HepG2 (cell line): ENCODE data around the gene CEP250. TPM values are rescaled to one million over a fixed set of nuclear protein-coding genes. Genes with fewer than 3 reads are reported as not detected.

Experiments used
- EED ChIP-seq: sonication (generic); formaldehyde crosslinking; IDR thresholded peaks from 2 replicates; pipeline ENCODE4 v1.5.0; 2020; ENCODE audit warnings: mild to moderate bottlenecking, missing genetic modification reagents
- ESRRA ChIP-seq: sonication (generic); formaldehyde crosslinking; IDR thresholded peaks from 2 replicates; pipeline ENCODE4 v1.5.1; 2020; ENCODE audit warnings: mild to moderate bottlenecking, low read depth, missing genetic modification reagents
- NBN ChIP-seq: fragments of 450-650 bp; conservative IDR thresholded peaks from 2 replicates; pipeline ENCODE4 v1.6.1; 2017
- SSRP1 ChIP-seq: IDR thresholded peaks from 2 replicates; pipeline ENCODE4 v1.6.1; 2016; ENCODE audit warnings: control low read depth
- TAF1 ChIP-seq: sonication (generic); formaldehyde crosslinking; IDR thresholded peaks from 2 replicates; pipeline ENCODE4 v1.4.0; 2020; ENCODE audit warnings: missing genetic modification reagents
- TEAD2 ChIP-seq: sonication (generic); formaldehyde crosslinking; IDR thresholded peaks from 2 replicates; pipeline ENCODE4 v1.9.0; 2021; ENCODE audit warnings: missing genetic modification reagents
- TEF ChIP-seq: sonication (generic); formaldehyde crosslinking; IDR thresholded peaks from 2 replicates; pipeline ENCODE4 v1.5.0; 2020; ENCODE audit warnings: missing genetic modification reagents
- YEATS4 ChIP-seq: sonication (generic); formaldehyde crosslinking; IDR thresholded peaks from 2 replicates; pipeline ENCODE4 v1.4.0; 2020; ENCODE audit warnings: missing genetic modification reagents, borderline replicate concordance
- ZNF317 ChIP-seq: sonication (generic); formaldehyde crosslinking; IDR thresholded peaks from 2 replicates; pipeline ENCODE4 v1.5.0; 2020; ENCODE audit warnings: mild to moderate bottlenecking, missing genetic modification reagents
- ZNF34 ChIP-seq: sonication (generic); formaldehyde crosslinking; IDR thresholded peaks from 2 replicates; pipeline ENCODE4 v1.4.0; 2020; ENCODE audit warnings: mild to moderate bottlenecking, missing genetic modification reagents, borderline replicate concordance
- ZNF574 ChIP-seq: sonication (generic); formaldehyde crosslinking; IDR thresholded peaks from 2 replicates; pipeline ENCODE4 v1.4.0; 2020; ENCODE audit warnings: missing genetic modification reagents
- ZNF710 ChIP-seq: sonication (generic); formaldehyde crosslinking; IDR thresholded peaks from 2 replicates; pipeline ENCODE4 v1.5.0; 2020; ENCODE audit warnings: mild to moderate bottlenecking, missing genetic modification reagents, borderline replicate concordance
- ZNF83 ChIP-seq: sonication (generic); formaldehyde crosslinking; IDR thresholded peaks from 2 replicates; pipeline ENCODE4 v1.4.0; 2020; ENCODE audit warnings: missing genetic modification reagents, mild to moderate bottlenecking, borderline replicate concordance
- polyA plus RNA-seq, 8 experiments: library from polyadenylated mRNA; depleted of rRNA in 3 of 8; stranded (reverse) in 7 of 8; unstranded in 1 of 8; fragments of >200 nt; fragmentation: Illumina TruSeq in 4 of 8; extraction: Trizol in 4 of 8; gene quantifications; 2 replicates each; pipeline versions ENCODE4 v1.2.1 to v1.2.3, GENCODE V29; 2011 to 2016; ENCODE audit warnings: low read depth in 4 of 8, missing spikeins in 1 of 8, mixed read lengths in 1 of 8; ENCODE audit not compliant: insufficient read depth in 1 of 8
- total RNA-seq, 5 experiments: library from RNA; depleted of rRNA; stranded (reverse); fragments of >200 nt; fragmentation: Illumina TruSeq; extraction: Trizol; gene quantifications; 2 replicates each; pipeline ENCODE4 v1.2.3, GENCODE V29; 2016; ENCODE audit warnings: low read depth in 1 of 5
- TF ChIP-seq, protein P1 (sequence below), 2 experiments: fragments of 450-650 bp in 1 of 2; sonication (generic) in 1 of 2; formaldehyde crosslinking in 1 of 2; IDR thresholded peaks; 2 replicates each; pipeline versions ENCODE4 v1.6.1 to v1.8.0; 2016 to 2022; ENCODE audit warnings: antibody characterized with exemption in 1 of 2, mild to moderate bottlenecking in 1 of 2, missing genetic modification reagents in 1 of 2

The CEP250 gene
- total and polyA plus RNA-seq, 2 of the 13 experiments (the other 11 are each of a cell fraction or from before 2014, with no cell fraction given): 28.8 to 55.3 TPM

DNA sequence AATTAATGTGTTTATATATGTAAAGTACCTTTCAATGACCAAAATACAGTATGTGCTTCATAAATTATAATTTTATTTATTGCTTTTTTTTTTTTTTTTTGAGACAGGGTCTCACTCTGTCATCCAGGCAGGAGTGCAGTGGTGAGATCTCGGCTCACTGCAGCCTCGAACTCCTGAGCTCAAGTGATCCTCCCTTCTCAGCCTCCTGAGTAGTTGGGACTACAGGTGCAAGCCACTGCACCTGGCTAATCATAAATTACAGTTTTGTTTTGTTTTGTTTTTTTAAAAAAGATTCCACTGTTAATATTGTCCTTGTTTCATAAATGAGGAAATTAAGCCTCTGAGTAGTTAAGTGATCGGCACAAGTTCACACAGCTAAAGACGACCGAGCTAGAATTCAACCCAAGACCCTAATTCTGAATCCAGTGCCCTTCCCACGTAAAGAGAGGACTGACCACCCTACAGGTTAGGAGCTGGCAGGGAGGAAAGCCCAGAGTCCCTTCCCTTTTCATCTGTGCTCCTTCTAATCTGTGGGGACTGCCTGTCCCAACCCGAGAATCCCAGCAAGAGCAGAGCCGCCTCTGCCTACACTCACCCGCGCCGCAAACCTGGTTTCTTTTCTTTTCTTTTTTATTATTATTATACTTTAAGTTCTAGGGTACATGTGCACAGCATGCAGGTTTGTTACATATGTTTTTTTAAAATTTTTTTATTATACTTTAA lies 8.9 kb upstream of the CEP250 start (continued):
- TF ChIP-seq, protein P1, sequence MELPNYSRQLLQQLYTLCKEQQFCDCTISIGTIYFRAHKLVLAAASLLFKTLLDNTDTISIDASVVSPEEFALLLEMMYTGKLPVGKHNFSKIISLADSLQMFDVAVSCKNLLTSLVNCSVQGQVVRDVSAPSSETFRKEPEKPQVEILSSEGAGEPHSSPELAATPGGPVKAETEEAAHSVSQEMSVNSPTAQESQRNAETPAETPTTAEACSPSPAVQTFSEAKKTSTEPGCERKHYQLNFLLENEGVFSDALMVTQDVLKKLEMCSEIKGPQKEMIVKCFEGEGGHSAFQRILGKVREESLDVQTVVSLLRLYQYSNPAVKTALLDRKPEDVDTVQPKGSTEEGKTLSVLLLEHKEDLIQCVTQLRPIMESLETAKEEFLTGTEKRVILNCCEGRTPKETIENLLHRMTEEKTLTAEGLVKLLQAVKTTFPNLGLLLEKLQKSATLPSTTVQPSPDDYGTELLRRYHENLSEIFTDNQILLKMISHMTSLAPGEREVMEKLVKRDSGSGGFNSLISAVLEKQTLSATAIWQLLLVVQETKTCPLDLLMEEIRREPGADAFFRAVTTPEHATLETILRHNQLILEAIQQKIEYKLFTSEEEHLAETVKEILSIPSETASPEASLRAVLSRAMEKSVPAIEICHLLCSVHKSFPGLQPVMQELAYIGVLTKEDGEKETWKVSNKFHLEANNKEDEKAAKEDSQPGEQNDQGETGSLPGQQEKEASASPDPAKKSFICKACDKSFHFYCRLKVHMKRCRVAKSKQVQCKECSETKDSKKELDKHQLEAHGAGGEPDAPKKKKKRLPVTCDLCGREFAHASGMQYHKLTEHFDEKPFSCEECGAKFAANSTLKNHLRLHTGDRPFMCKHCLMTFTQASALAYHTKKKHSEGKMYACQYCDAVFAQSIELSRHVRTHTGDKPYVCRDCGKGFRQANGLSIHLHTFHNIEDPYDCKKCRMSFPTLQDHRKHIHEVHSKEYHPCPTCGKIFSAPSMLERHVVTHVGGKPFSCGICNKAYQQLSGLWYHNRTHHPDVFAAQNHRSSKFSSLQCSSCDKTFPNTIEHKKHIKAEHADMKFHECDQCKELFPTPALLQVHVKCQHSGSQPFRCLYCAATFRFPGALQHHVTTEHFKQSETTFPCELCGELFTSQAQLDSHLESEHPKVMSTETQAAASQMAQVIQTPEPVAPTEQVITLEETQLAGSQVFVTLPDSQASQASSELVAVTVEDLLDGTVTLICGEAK (IDR thresholded peaks at IDR 0.05): no peak
- TF ChIP-seq, protein P1 (CRISPR knock-in tag; IDR thresholded peaks at IDR 0.05): 0 out of 2 replicates have a peak, but pooled peaks have one; percentile 29
- TF ChIP-seq TAF1 (CRISPR knock-in tag) (0 out of 2 replicates have a peak, but pooled peaks have one; percentile 20), ZNF34 (CRISPR knock-in tag) (0 out of 2 replicates have a peak, but pooled peaks have one; percentile 53), ESRRA (CRISPR knock-in tag) (0 out of 2 replicates have a peak, but pooled peaks have one; percentile 17), SSRP1 (CRISPR knock-in tag) (no peak), ZNF83 (no peak), TEF (CRISPR knock-in tag) (no peak), NBN (no peak), EED (CRISPR knock-in tag) (no peak), TEAD2 (CRISPR knock-in tag) (no peak), ZNF317 (no peak), ZNF574 (0 out of 2 replicates have a peak, but pooled peaks have one; percentile 2), ZNF710 (CRISPR knock-in tag) (no peak), YEATS4 (CRISPR knock-in tag) (0 out of 2 replicates have a peak, but pooled peaks have one; percentile 35)
